DLD1 (cell line): ENCODE measurements around the gene RXFP3.
"Not testable (repeated sequence)": the region's sequence is repeated elsewhere in the genome, so short reads cannot be mapped to it uniquely, and the experiment has no call there.

Experiments
- in situ Hi-C: cut with HindIII; loops from 2 replicates; pipeline ENCODE4 v1.10.0; 2017; ENCODE audit warnings: low sequenced_read_pairs

Gene RXFP3

GRCh38 chr5:33936381-33937016 lies at the start of gene RXFP3:
TSS of gene RXFP3 (plus strand) at chr5:33936386. CDS start at chr5:33936741, 355 bp downstream.
- in situ Hi-C loops = no loop called here

GRCh38 chr5:33887268-33887667 lies 48.9 kb upstream of the RXFP3 start:
- in situ Hi-C loops = no loop called here

GRCh38 chr5:33888587-33888986 lies 47.6 kb upstream of the RXFP3 start:
- in situ Hi-C loops = no loop called here

- in situ Hi-C loops = no loop called here
Measured at GRCh38 chr5:33890131-33891032, 45.8 kb upstream of the RXFP3 start.

- in situ Hi-C loops = no loop called here
Measured at GRCh38 chr5:33891446-33891787, 44.8 kb upstream of the RXFP3 start.

- in situ Hi-C loops = no loop called here
Measured at GRCh38 chr5:33891788-33892619, 44.2 kb upstream of the RXFP3 start, which contains the start of gene ADAMTS12. TSS of gene ADAMTS12 (minus strand) at chr5:33891990. CDS start at chr5:33891856, 134 bp downstream.

GRCh38 chr5:33892620-33893137 lies 43.5 kb upstream of the RXFP3 start:
- in situ Hi-C loops = no loop called here

- in situ Hi-C loops = no loop called here
Measured at GRCh38 chr5:33894566-33894965, 41.6 kb upstream of the RXFP3 start.

- in situ Hi-C loops = no loop called here
Measured at GRCh38 chr5:33901156-33901555, 35.0 kb upstream of the RXFP3 start.

- in situ Hi-C loops = no loop called here
Measured at GRCh38 chr5:33903118-33903517, 33.1 kb upstream of the RXFP3 start.

GRCh38 chr5:33905381-33905780 lies 30.8 kb upstream of the RXFP3 start:
- in situ Hi-C loops = no loop called here

GRCh38 chr5:33906248-33906647 lies 29.9 kb upstream of the RXFP3 start:
- in situ Hi-C loops = not testable (repeated sequence)

GRCh38 chr5:33914844-33915243 lies 21.3 kb upstream of the RXFP3 start:
- in situ Hi-C loops = not testable (repeated sequence)

- in situ Hi-C loops = no loop called here
Measured at GRCh38 chr5:33921002-33921401, 15.2 kb upstream of the RXFP3 start.

- in situ Hi-C loops = no loop called here
Measured at GRCh38 chr5:33925278-33925677, 10.9 kb upstream of the RXFP3 start.

GRCh38 chr5:33927685-33928084 lies 8.5 kb upstream of the RXFP3 start:
- in situ Hi-C loops = no loop called here

GRCh38 chr5:33928283-33928682 lies 7.9 kb upstream of the RXFP3 start:
- in situ Hi-C loops = no loop called here

- in situ Hi-C loops = no loop called here
Measured at GRCh38 chr5:33929925-33930690, 6.1 kb upstream of the RXFP3 start.

- in situ Hi-C loops = no loop called here
Measured at GRCh38 chr5:33931136-33931535, 5.0 kb upstream of the RXFP3 start.

GRCh38 chr5:33933723-33934169 lies 2.4 kb upstream of the RXFP3 start:
- in situ Hi-C loops = no loop called here
